K562 (cell line): ENCODE results near the gene PRCD. TPM values are rescaled to one million over a fixed set of nuclear protein-coding genes. Genes with fewer than 3 reads are reported as not detected.
A peak's percentile ranks its signal among the peaks of the same experiment; 100 is the strongest.

Experiments used
- CBX5 ChIP-seq: IDR thresholded peaks from 2 replicates; pipeline ENCODE4 v1.6.1; 2014; ENCODE audit warnings: low read depth, borderline replicate concordance
- CTCF ChIP-seq, 3 experiments: IDR thresholded peaks in 2 of 3; conservative IDR thresholded peaks in 1 of 3; 2 replicates each; pipeline ENCODE4 v1.5.1; 2011 to 2012; ENCODE audit warnings: low read length in 3 of 3, mild to moderate bottlenecking in 3 of 3, control low read depth in 2 of 3, improper control_type of control experiment in 1 of 3, inconsistent platforms in 1 of 3, low read depth in 1 of 3, mixed read lengths in 1 of 3, moderate library complexity in 1 of 3; ENCODE audit not compliant: insufficient read depth in 2 of 3
- HDAC3 ChIP-seq: fragments of 450-650 bp; IDR thresholded peaks from 2 replicates; pipeline ENCODE4 v1.6.1; 2018; ENCODE audit warnings: borderline replicate concordance, mild to moderate bottlenecking, moderate library complexity; ENCODE audit not compliant: partially characterized antibody
- KLF16 ChIP-seq: IDR thresholded peaks from 2 replicates; pipeline ENCODE4 v1.6.1; 2016; ENCODE audit warnings: antibody characterized with exemption
- MTA1 ChIP-seq: fragments of 450-650 bp; IDR thresholded peaks from 2 replicates; pipeline ENCODE4 v1.6.1; 2017; ENCODE audit warnings: borderline replicate concordance
- NFRKB ChIP-seq: fragments of 450-650 bp; IDR thresholded peaks from 2 replicates; pipeline ENCODE4 v1.6.1; 2016; ENCODE audit warnings: low read depth
- POLR2B ChIP-seq: fragments of 450-650 bp; IDR thresholded peaks from 2 replicates; pipeline ENCODE4 v1.6.1; 2018; ENCODE audit warnings: low read depth; ENCODE audit not compliant: partially characterized antibody
- RBFOX2 ChIP-seq: fragments of 200-400 bp; formaldehyde crosslinking; IDR thresholded peaks from 2 replicates; pipeline ENCODE4 v1.6.1; 2017; ENCODE audit warnings: low read depth, mild to moderate bottlenecking, low read length, moderate library complexity
- TEAD4 ChIP-seq, 2 experiments: sonication (generic) in 1 of 2; formaldehyde crosslinking in 1 of 2; IDR thresholded peaks; 2 replicates each; pipeline versions ENCODE4 v1.6.1 to v1.8.0; 2012 to 2022; ENCODE audit warnings: borderline replicate concordance in 1 of 2, inconsistent platforms in 1 of 2, low read length in 1 of 2, mild to moderate bottlenecking in 1 of 2, missing genetic modification reagents in 1 of 2
- ZBTB33 ChIP-seq: sonication (generic); formaldehyde crosslinking; IDR thresholded peaks from 2 replicates; pipeline ENCODE4 v1.8.1; 2023; ENCODE audit warnings: mild to moderate bottlenecking, missing genetic modification reagents
- polyA plus RNA-seq, 8 experiments: library from polyadenylated mRNA; depleted of rRNA in 4 of 8; stranded (reverse) in 5 of 8; unstranded in 3 of 8; fragments of >200 nt; fragmentation: Nextera tagmentation in 2 of 8; fragmentation: Illumina TruSeq in 1 of 8; extraction: Ambion mirVana in 2 of 8; extraction: Trizol in 1 of 8; gene quantifications; 2 replicates each; pipeline versions ENCODE4 v1.2.1 to v1.2.3, GENCODE V29; 2011 to 2014; ENCODE audit warnings: inconsistent platforms in 1 of 8, missing spikeins in 1 of 8
- total RNA-seq, 7 experiments: library from RNA; depleted of rRNA in 6 of 7; stranded (reverse); fragments of >200 nt in 6 of 7; fragmentation: Illumina TruSeq in 2 of 7; extraction: Trizol in 2 of 7; gene quantifications; 2 replicates each; pipeline versions ENCODE4 v1.2.1 to v1.2.3, GENCODE V29; 2011 to 2021; ENCODE audit warnings: low replicate concordance in 1 of 7

The PRCD gene
- total and polyA plus RNA-seq, 9 of the 15 experiments (the other 6 are each of a cell fraction or from before 2014, with no cell fraction given) = 0.20 to 0.25 (median 0.21) TPM; not detected in 6

GRCh38 chr17:76528528-76529223 is 11.2 kb upstream of the PRCD start (continued):
- no peak for TF ChIP-seq TEAD4 (IDR thresholded peaks at IDR 0.05; ENCODE audit: low read length)
- TF ChIP-seq TEAD4 (CRISPR knock-in tag; IDR thresholded peaks at IDR 0.05; ENCODE audit: borderline replicate concordance) = no peak
- TF ChIP-seq NFRKB = peak; percentile 72; the same call in 1 of the 2 replicates
- TF ChIP-seq HDAC3 = no peak
- no peak for TF ChIP-seq CBX5
- TF ChIP-seq KLF16 = 0 out of 2 replicates have a peak, but pooled peaks have one; percentile 24
- peak; percentile 48 for TF ChIP-seq POLR2B
- peak; percentile 49 to 56 (median 51); a peak in 5 of 6 replicates for TF ChIP-seq CTCF (IDR thresholded peaks at IDR 0.05 in 2 of 3, conservative IDR thresholded peaks at IDR 0.05 in 1 of 3; ENCODE audit: insufficient read depth in 2 of 3, low read depth in 1 of 3, low read length in 3 of 3)
- 0 out of 2 replicates have a peak, but pooled peaks have one; percentile 36 for TF ChIP-seq RBFOX2
- TF ChIP-seq ZBTB33 (CRISPR knock-in tag) = 0 out of 2 replicates have a peak, but pooled peaks have one; percentile 15
- TF ChIP-seq MTA1 = peak; percentile 44; the same call in 1 of the 2 replicates
